ENCODE results near the gene SLC8A3. TPM values are rescaled to one million over a fixed set of nuclear protein-coding genes. Genes with fewer than 3 reads are reported as not detected.

Gene SLC8A3
- total RNA-seq, 3 donors from 2014 or later (not counting 1 experiment from before 2014, with no cell fraction given): 0.30 to 0.56 (median 0.32) TPM

DNA sequence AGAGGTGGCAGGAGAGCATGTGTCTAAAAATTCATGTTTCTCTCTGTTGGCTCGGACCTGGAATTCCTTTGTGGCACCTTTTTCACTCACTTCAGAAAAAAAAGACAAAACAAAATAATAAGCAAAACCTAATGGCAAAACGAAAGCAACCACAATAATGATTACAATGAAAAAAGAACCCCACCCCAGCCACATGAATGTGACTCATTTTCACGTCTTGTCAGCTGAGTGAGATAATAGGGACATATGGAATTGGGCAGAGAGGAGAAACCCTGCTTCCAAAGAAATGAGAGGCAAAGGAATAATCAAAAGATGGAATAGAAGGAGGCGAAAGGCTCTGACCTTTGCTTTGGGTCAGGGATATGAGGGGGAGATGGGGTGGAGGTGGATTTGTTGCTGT, 143.4 kb downstream of the SLC8A3 start:
- WGBS (ENCODE audit: insufficient coverage): 72% methylated on average over 3 of the region's 4 CpGs
- H3K4me3 ChIP-seq (ENCODE audit: low read length): no peak overlapping the region
- no peaks in the 10 kb centered on the region for H3K4me1 ChIP-seq (ENCODE audit: control insufficient read depth, insufficient read depth, low read length)
- DNase-seq: no peak
- no peak overlapping the region for H3K4me3 Mint-ChIP-seq
- no peak for TF ChIP-seq CTCF (IDR thresholded peaks at IDR 0.05)
- no peaks in the 10 kb centered on the region for H3K36me3 Mint-ChIP-seq
- H3K9me3 Mint-ChIP-seq: no peaks in the 10 kb centered on the region
- intact Hi-C loops (cut with micrococcal nuclease): no loop called here
- H3K27me3 ChIP-seq (ENCODE audit: control insufficient read depth, insufficient read depth, low read length): peaks cover 2% of the 10 kb centered on the region
- H3K36me3 ChIP-seq (ENCODE audit: control insufficient read depth, insufficient read depth, low read length): no peaks in the 10 kb centered on the region
- H3K9me3 ChIP-seq (ENCODE audit: control insufficient read depth, insufficient read depth, low read length): no peaks in the 10 kb centered on the region
- H3K4me1 Mint-ChIP-seq: no peaks in the 10 kb centered on the region
- H3K27ac Mint-ChIP-seq: no peak overlapping the region
- peaks cover 18% of the 10 kb centered on the region in 2 donors for H3K27me3 Mint-ChIP-seq (ENCODE audit: low read depth in 2 of 2)
- no peak overlapping the region for H3K27ac ChIP-seq (ENCODE audit: low read length)
- no peak for ATAC-seq

DNA sequence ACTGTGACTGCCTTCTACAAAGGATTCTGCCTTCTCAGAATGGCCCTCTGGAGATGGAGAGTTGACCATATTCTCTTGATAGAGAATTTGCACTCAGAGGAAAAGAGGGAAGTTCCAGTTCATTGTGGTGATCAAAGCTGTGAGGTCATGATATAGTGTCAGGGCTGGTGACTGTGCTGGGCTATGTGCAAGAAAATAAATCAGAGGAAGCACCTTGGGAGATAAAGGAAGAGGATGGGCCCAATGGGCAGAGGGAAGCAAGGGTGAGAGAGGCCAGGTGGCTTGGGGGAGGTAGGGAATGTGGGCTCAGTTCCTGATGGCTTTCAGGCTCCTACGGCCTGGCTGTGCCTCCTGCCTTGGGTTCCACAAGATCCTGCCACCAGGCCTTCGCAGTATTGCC, 145.8 kb downstream of the SLC8A3 start:
- H3K4me3 ChIP-seq (ENCODE audit: low read length): no peak overlapping the region
- H3K27me3 ChIP-seq (ENCODE audit: control insufficient read depth, insufficient read depth, low read length): peaks cover 2% of the 10 kb centered on the region
- H3K36me3 ChIP-seq (ENCODE audit: control insufficient read depth, insufficient read depth, low read length): no peaks in the 10 kb centered on the region
- Mint-ChIP-seq H3K36me3 (no peaks in the 10 kb centered on the region), H3K4me3 (no peak overlapping the region), H3K27me3 (ENCODE audit: low read depth in 2 of 2) (peaks cover 31 to 36% of the 10 kb centered on the region in 2 donors), H3K4me1 (no peaks in the 10 kb centered on the region), H3K9me3 (no peaks in the 10 kb centered on the region), H3K27ac (no peak overlapping the region)
- H3K9me3 ChIP-seq (ENCODE audit: control insufficient read depth, insufficient read depth, low read length): no peaks in the 10 kb centered on the region
- intact Hi-C loops (cut with micrococcal nuclease): no loop called here
- no peak overlapping the region for H3K27ac ChIP-seq (ENCODE audit: low read length)
- no peaks in the 10 kb centered on the region for H3K4me1 ChIP-seq (ENCODE audit: control insufficient read depth, insufficient read depth, low read length)
- TF ChIP-seq CTCF (IDR thresholded peaks at IDR 0.05): no peak
- WGBS (ENCODE audit: insufficient coverage): 83% methylated on average over 2 of the region's 2 CpGs
- ATAC-seq: no peak
- no peak for DNase-seq

DNA sequence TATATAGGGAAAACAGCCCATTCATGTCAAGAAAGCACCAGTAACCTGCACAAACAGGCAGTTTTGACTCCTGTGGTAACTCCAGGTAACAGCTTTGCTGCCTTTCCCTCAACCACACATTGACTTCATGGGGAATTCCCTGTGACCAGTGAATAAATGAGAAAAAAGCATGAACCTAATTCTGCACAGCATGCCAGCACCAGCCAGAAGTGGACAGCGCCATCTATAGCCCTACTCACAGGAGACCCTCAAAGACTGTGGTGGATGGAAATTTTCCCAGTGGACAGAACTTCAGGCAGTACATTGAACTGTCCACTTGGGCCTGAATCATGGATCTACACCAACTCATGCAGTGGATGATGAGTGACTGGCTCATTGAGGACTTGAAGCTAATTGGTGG, 152.1 kb downstream of the SLC8A3 start:
- Histone ChIP-seq H3K4me3 (ENCODE audit: low read length) (no peak overlapping the region), H3K4me1 (ENCODE audit: control insufficient read depth, insufficient read depth, low read length) (no peaks in the 10 kb centered on the region), H3K27me3 (ENCODE audit: control insufficient read depth, insufficient read depth, low read length) (no peaks in the 10 kb centered on the region), H3K27ac (ENCODE audit: low read length) (no peak overlapping the region), H3K9me3 (ENCODE audit: control insufficient read depth, insufficient read depth, low read length) (no peaks in the 10 kb centered on the region), H3K36me3 (ENCODE audit: control insufficient read depth, insufficient read depth, low read length) (no peaks in the 10 kb centered on the region)
- Mint-ChIP-seq H3K27ac (no peak overlapping the region), H3K4me3 (no peak overlapping the region), H3K27me3 (ENCODE audit: low read depth in 2 of 2) (peaks cover 21 to 30% of the 10 kb centered on the region in 2 donors), H3K9me3 (no peaks in the 10 kb centered on the region), H3K36me3 (no peaks in the 10 kb centered on the region), H3K4me1 (no peaks in the 10 kb centered on the region)
- DNase-seq: no peak
- WGBS (ENCODE audit: insufficient coverage): no CpG with 5 or more reads among the region's 1 CpG
- no peak for ATAC-seq
- intact Hi-C loops (cut with micrococcal nuclease): no loop called here
- no peak for TF ChIP-seq CTCF (IDR thresholded peaks at IDR 0.05)

DNA sequence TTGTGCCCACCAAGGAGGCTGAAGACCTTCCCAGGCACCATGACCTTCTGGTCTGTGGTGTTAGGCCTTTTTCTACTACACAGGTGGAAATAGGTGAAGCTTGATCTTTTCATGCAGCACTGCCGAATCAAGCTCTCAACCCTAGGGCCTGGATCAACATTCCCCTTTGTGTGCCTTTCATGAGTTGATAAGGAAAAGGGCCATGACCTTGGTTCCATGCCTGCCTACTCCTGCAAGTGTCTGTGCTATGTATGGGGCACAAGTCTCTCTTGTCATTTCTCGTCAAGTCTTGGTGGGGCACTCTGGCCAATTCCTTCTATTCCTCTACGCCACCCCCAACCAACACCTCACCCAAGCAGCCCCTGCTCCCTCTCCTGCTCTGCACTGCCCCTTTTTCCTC, 154.5 kb downstream of the SLC8A3 start:
- no peaks in the 10 kb centered on the region for H3K27me3 ChIP-seq (ENCODE audit: control insufficient read depth, insufficient read depth, low read length)
- ATAC-seq (no peak), DNase-seq (no peak)
- no peak overlapping the region for H3K27ac ChIP-seq (ENCODE audit: low read length)
- H3K4me3 Mint-ChIP-seq: no peak overlapping the region
- H3K9me3 ChIP-seq (ENCODE audit: control insufficient read depth, insufficient read depth, low read length): no peaks in the 10 kb centered on the region
- TF ChIP-seq CTCF (IDR thresholded peaks at IDR 0.05): no peak
- no peaks in the 10 kb centered on the region for H3K4me1 ChIP-seq (ENCODE audit: control insufficient read depth, insufficient read depth, low read length)
- H3K9me3 Mint-ChIP-seq: no peaks in the 10 kb centered on the region
- no peaks in the 10 kb centered on the region for H3K4me1 Mint-ChIP-seq
- no peaks in the 10 kb centered on the region for H3K36me3 Mint-ChIP-seq
- WGBS (ENCODE audit: insufficient coverage): 93% methylated on average over 3 of the region's 3 CpGs
- no peak overlapping the region for H3K4me3 ChIP-seq (ENCODE audit: low read length)
- H3K27me3 Mint-ChIP-seq (ENCODE audit: low read depth in 2 of 2): peaks cover 12 to 15% of the 10 kb centered on the region in 2 donors
- no peak overlapping the region for H3K27ac Mint-ChIP-seq
- H3K36me3 ChIP-seq (ENCODE audit: control insufficient read depth, insufficient read depth, low read length): no peaks in the 10 kb centered on the region
- intact Hi-C loops (cut with micrococcal nuclease): no loop called here

All from natural killer cell (primary cell).